ENCODE results near the gene MMS19.
"Not testable (repeated sequence)": the region's sequence is repeated elsewhere in the genome, so short reads cannot be mapped to it uniquely, and the experiment has no call there.

MMS19 gene

GRCh38 chr10:97468781-97469180, 29.4 kb downstream of the MMS19 start:
- in situ Hi-C loops (cut with HindIII; ENCODE audit: low sequenced_read_pairs), result not testable (repeated sequence)

GRCh38 chr10:97468162-97468561, 30.1 kb downstream of the MMS19 start:
- in situ Hi-C loops (cut with HindIII; ENCODE audit: low sequenced_read_pairs), result no loop called here

- in situ Hi-C loops (cut with HindIII; ENCODE audit: low sequenced_read_pairs), result no loop called here
Observed at GRCh38 chr10:97466755-97467154, 31.5 kb downstream of the MMS19 start.

GRCh38 chr10:97465982-97466381, 32.2 kb downstream of the MMS19 start:
- in situ Hi-C loops (cut with HindIII; ENCODE audit: low sequenced_read_pairs), result no loop called here

GRCh38 chr10:97464226-97464625, 34.0 kb downstream of the MMS19 start:
- in situ Hi-C loops (cut with HindIII; ENCODE audit: low sequenced_read_pairs), result no loop called here

GRCh38 chr10:97463363-97464132, 34.7 kb downstream of the MMS19 start:
- in situ Hi-C loops (cut with HindIII; ENCODE audit: low sequenced_read_pairs), result no loop called here

GRCh38 chr10:97462309-97462708, 35.9 kb downstream of the MMS19 start:
- in situ Hi-C loops (cut with HindIII; ENCODE audit: low sequenced_read_pairs), result no loop called here

- in situ Hi-C loops (cut with HindIII; ENCODE audit: low sequenced_read_pairs), result no loop called here
Observed at GRCh38 chr10:97459933-97460332, 38.3 kb downstream of the MMS19 start.

GRCh38 chr10:97459111-97459510, 39.1 kb downstream of the MMS19 start:
- in situ Hi-C loops (cut with HindIII; ENCODE audit: low sequenced_read_pairs), result no loop called here

- in situ Hi-C loops (cut with HindIII; ENCODE audit: low sequenced_read_pairs), result no loop called here
Observed at GRCh38 chr10:97456686-97457065, 41.5 kb downstream of the MMS19 start.

- in situ Hi-C loops (cut with HindIII; ENCODE audit: low sequenced_read_pairs), result no loop called here
Observed at GRCh38 chr10:97456034-97456685, 42.1 kb downstream of the MMS19 start.

- in situ Hi-C loops (cut with HindIII; ENCODE audit: low sequenced_read_pairs), result no loop called here
Observed at GRCh38 chr10:97454330-97455036, 43.7 kb downstream of the MMS19 start.

- in situ Hi-C loops (cut with HindIII; ENCODE audit: low sequenced_read_pairs), result no loop called here
Observed at GRCh38 chr10:97452352-97452751, 45.9 kb downstream of the MMS19 start.

GRCh38 chr10:97451605-97452004, 46.6 kb downstream of the MMS19 start:
- in situ Hi-C loops (cut with HindIII; ENCODE audit: low sequenced_read_pairs), result no loop called here

GRCh38 chr10:97450828-97451227, 47.4 kb downstream of the MMS19 start:
- in situ Hi-C loops (cut with HindIII; ENCODE audit: low sequenced_read_pairs), result no loop called here

- in situ Hi-C loops (cut with HindIII; ENCODE audit: low sequenced_read_pairs), result loop anchor here (5.0 kb wide), 1 partner anchor 51 kb away; the partner anchor contains the start of genes MMS19 and UBTD1
Observed at GRCh38 chr10:97445722-97446639, 52.2 kb downstream of the MMS19 start, which contains the start of the genes EXOSC1 and ZDHHC16. TSS of gene EXOSC1 (minus strand) at chr10:97446006. CDS start at chr10:97445985, 21 bp downstream. TSS of gene ZDHHC16 (plus strand) at chr10:97446175. CDS start at chr10:97451676, 5,501 bp downstream.

GRCh38 chr10:97445357-97445721, 52.9 kb downstream of the MMS19 start:
- in situ Hi-C loops (cut with HindIII; ENCODE audit: low sequenced_read_pairs), result loop anchor here (5.0 kb wide), 1 partner anchor 52 kb away; the partner anchor contains the start of genes MMS19 and UBTD1

GRCh38 chr10:97444212-97444611, 54.0 kb downstream of the MMS19 start:
- in situ Hi-C loops (cut with HindIII; ENCODE audit: low sequenced_read_pairs), result no loop called here

- in situ Hi-C loops (cut with HindIII; ENCODE audit: low sequenced_read_pairs), result no loop called here
Observed at GRCh38 chr10:97442277-97442676, 55.9 kb downstream of the MMS19 start.

GRCh38 chr10:97435211-97435610, 63.0 kb downstream of the MMS19 start:
- in situ Hi-C loops (cut with HindIII; ENCODE audit: low sequenced_read_pairs), result loop anchor here (5.0 kb wide), 1 partner anchor 97 kb away; no protein-coding TSS in a partner anchor
